ENCODE measurements around the gene C1orf53. TPM values are rescaled to one million over a fixed set of nuclear protein-coding genes. Genes with fewer than 3 reads are reported as not detected.
A peak's percentile ranks its signal among the peaks of the same experiment; 100 is the strongest.

The C1orf53 gene
- total and polyA plus RNA-seq, 9 of the 15 experiments (the other 6 are each of a cell fraction or from before 2014, with no cell fraction given) = 0.31 to 3.2 (median 2.3) TPM

- TF ChIP-seq, protein P1, sequence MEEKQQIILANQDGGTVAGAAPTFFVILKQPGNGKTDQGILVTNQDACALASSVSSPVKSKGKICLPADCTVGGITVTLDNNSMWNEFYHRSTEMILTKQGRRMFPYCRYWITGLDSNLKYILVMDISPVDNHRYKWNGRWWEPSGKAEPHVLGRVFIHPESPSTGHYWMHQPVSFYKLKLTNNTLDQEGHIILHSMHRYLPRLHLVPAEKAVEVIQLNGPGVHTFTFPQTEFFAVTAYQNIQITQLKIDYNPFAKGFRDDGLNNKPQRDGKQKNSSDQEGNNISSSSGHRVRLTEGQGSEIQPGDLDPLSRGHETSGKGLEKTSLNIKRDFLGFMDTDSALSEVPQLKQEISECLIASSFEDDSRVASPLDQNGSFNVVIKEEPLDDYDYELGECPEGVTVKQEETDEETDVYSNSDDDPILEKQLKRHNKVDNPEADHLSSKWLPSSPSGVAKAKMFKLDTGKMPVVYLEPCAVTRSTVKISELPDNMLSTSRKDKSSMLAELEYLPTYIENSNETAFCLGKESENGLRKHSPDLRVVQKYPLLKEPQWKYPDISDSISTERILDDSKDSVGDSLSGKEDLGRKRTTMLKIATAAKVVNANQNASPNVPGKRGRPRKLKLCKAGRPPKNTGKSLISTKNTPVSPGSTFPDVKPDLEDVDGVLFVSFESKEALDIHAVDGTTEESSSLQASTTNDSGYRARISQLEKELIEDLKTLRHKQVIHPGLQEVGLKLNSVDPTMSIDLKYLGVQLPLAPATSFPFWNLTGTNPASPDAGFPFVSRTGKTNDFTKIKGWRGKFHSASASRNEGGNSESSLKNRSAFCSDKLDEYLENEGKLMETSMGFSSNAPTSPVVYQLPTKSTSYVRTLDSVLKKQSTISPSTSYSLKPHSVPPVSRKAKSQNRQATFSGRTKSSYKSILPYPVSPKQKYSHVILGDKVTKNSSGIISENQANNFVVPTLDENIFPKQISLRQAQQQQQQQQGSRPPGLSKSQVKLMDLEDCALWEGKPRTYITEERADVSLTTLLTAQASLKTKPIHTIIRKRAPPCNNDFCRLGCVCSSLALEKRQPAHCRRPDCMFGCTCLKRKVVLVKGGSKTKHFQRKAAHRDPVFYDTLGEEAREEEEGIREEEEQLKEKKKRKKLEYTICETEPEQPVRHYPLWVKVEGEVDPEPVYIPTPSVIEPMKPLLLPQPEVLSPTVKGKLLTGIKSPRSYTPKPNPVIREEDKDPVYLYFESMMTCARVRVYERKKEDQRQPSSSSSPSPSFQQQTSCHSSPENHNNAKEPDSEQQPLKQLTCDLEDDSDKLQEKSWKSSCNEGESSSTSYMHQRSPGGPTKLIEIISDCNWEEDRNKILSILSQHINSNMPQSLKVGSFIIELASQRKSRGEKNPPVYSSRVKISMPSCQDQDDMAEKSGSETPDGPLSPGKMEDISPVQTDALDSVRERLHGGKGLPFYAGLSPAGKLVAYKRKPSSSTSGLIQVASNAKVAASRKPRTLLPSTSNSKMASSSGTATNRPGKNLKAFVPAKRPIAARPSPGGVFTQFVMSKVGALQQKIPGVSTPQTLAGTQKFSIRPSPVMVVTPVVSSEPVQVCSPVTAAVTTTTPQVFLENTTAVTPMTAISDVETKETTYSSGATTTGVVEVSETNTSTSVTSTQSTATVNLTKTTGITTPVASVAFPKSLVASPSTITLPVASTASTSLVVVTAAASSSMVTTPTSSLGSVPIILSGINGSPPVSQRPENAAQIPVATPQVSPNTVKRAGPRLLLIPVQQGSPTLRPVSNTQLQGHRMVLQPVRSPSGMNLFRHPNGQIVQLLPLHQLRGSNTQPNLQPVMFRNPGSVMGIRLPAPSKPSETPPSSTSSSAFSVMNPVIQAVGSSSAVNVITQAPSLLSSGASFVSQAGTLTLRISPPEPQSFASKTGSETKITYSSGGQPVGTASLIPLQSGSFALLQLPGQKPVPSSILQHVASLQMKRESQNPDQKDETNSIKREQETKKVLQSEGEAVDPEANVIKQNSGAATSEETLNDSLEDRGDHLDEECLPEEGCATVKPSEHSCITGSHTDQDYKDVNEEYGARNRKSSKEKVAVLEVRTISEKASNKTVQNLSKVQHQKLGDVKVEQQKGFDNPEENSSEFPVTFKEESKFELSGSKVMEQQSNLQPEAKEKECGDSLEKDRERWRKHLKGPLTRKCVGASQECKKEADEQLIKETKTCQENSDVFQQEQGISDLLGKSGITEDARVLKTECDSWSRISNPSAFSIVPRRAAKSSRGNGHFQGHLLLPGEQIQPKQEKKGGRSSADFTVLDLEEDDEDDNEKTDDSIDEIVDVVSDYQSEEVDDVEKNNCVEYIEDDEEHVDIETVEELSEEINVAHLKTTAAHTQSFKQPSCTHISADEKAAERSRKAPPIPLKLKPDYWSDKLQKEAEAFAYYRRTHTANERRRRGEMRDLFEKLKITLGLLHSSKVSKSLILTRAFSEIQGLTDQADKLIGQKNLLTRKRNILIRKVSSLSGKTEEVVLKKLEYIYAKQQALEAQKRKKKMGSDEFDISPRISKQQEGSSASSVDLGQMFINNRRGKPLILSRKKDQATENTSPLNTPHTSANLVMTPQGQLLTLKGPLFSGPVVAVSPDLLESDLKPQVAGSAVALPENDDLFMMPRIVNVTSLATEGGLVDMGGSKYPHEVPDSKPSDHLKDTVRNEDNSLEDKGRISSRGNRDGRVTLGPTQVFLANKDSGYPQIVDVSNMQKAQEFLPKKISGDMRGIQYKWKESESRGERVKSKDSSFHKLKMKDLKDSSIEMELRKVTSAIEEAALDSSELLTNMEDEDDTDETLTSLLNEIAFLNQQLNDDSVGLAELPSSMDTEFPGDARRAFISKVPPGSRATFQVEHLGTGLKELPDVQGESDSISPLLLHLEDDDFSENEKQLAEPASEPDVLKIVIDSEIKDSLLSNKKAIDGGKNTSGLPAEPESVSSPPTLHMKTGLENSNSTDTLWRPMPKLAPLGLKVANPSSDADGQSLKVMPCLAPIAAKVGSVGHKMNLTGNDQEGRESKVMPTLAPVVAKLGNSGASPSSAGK (IDR thresholded peaks at IDR 0.05) = peak; percentile 82
- TF ChIP-seq SMARCB1 (IDR thresholded peaks at IDR 0.05; ENCODE audit: insufficient read length, low read depth) = no peak
- no peak for TF ChIP-seq TGIF2 (CRISPR knock-in tag; IDR thresholded peaks at IDR 0.05)
- no peak for TF ChIP-seq HDAC8 (tag; IDR thresholded peaks at IDR 0.05)
- no peak for TF ChIP-seq CCAR2 (IDR thresholded peaks at IDR 0.05; ENCODE audit: low read depth, low read length)
- peak; percentile 51; the same call in 1 of the 2 replicates for TF ChIP-seq POLR2G (IDR thresholded peaks at IDR 0.05; ENCODE audit: low read depth, low read length)
- TF ChIP-seq COPS2 (conservative IDR thresholded peaks at IDR 0.05) = no peak
- TF ChIP-seq NKRF (IDR thresholded peaks at IDR 0.05; ENCODE audit: borderline replicate concordance) = no peak
- TF ChIP-seq ZNF444 (CRISPR knock-in tag; IDR thresholded peaks at IDR 0.05) = no peak
- TF ChIP-seq ZEB2 (IDR thresholded peaks at IDR 0.05) = 0 out of 2 replicates have a peak, but pooled peaks have one; percentile 67
- no peak for TF ChIP-seq ARID2 (IDR thresholded peaks at IDR 0.05)
- TF ChIP-seq HLTF (IDR thresholded peaks at IDR 0.05) = peak; percentile 45; the same call in 1 of the 2 replicates
- no peak for TF ChIP-seq MED1 (CRISPR knock-in tag; IDR thresholded peaks at IDR 0.05; ENCODE audit: borderline replicate concordance)
- no peak for TF ChIP-seq ZBTB26 (CRISPR knock-in tag; IDR thresholded peaks at IDR 0.05)
- no peak for TF ChIP-seq NCOA6 (IDR thresholded peaks at IDR 0.05)
- TF ChIP-seq CREM (IDR thresholded peaks at IDR 0.05; ENCODE audit: low read depth) = peak; percentile 92
Observed at GRCh38 chr1:197928849-197929336, 26.5 kb downstream of the C1orf53 start (continued).
